IPS-18c (cell line): ENCODE data around the gene OSBPL9.
"Not testable (repeated sequence)": the region's sequence is repeated elsewhere in the genome, so short reads cannot be mapped to it uniquely, and the experiment has no call there.

Source experiments
- H3K4me3 ChIP-seq: 2 replicates; pipeline ENCODE4 v1.7.0; 2013; ENCODE audit warnings: low read depth, mild to moderate bottlenecking, low read length, moderate library complexity; ENCODE audit not compliant: insufficient read depth
- H3K9me3 ChIP-seq: one replicate; pipeline ENCODE4 v1.6.1; 2013; ENCODE audit warnings: mild to moderate bottlenecking, low read length, moderate library complexity; ENCODE audit not compliant: control insufficient read depth, insufficient read depth

The OSBPL9 gene

DNA sequence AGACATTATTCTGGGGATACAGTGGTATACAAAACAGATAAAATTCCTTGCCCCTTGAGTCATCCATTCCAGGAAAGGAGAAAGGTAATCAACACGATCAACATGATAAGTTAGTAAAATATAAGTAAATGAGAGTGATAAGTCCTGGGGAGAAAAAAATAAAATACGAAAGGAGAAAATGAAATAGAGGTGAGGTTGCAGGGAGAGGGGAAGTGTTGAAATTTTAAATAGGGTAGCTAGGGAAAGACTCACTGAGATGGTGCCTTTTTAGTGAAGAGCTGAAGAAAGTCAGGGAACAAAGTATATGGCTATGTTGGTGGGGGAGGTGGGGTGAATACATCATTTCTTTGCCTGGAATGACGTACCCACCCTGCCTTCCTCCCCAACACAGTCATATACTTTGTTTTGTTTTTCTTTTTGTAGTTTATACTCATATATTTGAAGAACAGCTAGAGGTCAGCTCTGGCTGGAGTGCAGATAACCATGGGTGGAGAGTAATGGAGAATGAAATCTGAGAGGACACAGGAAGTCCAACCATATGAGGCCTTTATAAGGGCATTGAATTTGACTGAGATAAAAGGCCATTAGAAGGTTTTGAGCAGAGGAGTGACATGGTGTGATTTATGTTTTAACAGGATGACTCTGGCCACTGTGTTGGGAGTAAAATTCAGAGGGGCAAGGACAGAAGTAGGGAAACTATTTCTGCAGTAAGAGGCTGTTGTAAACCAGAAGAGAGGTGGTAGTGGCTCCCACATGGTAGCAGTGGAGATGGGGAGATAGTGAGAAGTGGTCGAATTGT is 54.8 kb downstream of the OSBPL9 start:
- Histone ChIP-seq H3K4me3 (no peak overlapping the region), H3K9me3 (no peaks in the 10 kb centered on the region)

- Histone ChIP-seq H3K4me3 (no peak overlapping the region), H3K9me3 (no peaks in the 10 kb centered on the region)
Measured at GRCh38 chr1:51673279-51673678, 56.4 kb downstream of the OSBPL9 start.

GRCh38 chr1:51675177-51675780 is 58.4 kb downstream of the OSBPL9 start:
- no peak overlapping the region for H3K4me3 ChIP-seq
- no peaks in the 10 kb centered on the region for H3K9me3 ChIP-seq

DNA sequence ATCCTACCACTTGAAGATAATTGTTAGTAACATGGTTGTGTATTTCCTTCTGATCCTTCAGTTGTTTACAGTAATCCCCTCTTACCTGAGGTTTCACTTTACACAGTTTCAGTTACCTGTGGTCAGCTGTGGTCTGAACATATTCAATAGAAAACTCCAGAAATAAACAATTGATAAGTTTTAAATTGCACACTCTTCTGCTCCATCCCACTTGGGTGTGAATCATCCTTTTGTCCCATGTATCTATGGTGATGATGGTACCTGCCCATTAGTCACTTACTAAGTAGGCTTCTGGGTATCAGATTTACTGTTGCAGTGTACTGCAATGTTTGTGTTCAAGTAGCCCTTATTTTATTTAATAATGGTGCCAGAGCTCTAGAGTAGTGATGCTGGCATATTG is 62.5 kb downstream of the OSBPL9 start:
- no peak overlapping the region for H3K4me3 ChIP-seq
- no peaks in the 10 kb centered on the region for H3K9me3 ChIP-seq

GRCh38 chr1:51684776-51685175 is 67.9 kb downstream of the OSBPL9 start:
- H3K4me3 ChIP-seq = no peak overlapping the region
- no peaks in the 10 kb centered on the region for H3K9me3 ChIP-seq

GRCh38 chr1:51686450-51686849 is 69.6 kb downstream of the OSBPL9 start:
- H3K9me3 ChIP-seq = no peaks in the 10 kb centered on the region
- H3K4me3 ChIP-seq = no peak overlapping the region

DNA sequence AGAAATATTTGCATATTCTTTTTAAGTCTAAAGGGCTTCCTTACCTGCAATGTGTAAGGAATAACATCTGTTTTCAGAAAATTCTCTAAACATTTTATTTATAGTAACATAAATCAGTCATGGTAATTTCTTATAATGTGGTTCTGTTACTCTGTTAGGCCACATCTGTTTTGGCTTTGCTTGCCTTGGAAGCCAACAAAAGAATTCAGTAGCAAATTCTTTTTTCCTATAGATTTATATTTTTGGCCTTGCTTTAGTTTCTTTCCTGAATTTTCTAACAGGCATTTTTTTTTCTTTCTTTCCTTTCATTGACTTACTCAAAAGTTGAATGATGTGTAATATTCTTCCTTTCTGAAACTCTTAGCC is 72.2 kb downstream of the OSBPL9 start:
- H3K4me3 ChIP-seq = no peak overlapping the region
- H3K9me3 ChIP-seq = no peaks in the 10 kb centered on the region

- Histone ChIP-seq H3K9me3 (no peaks in the 10 kb centered on the region), H3K4me3 (no peak overlapping the region)
Measured at GRCh38 chr1:51689643-51690042, 72.8 kb downstream of the OSBPL9 start.

GRCh38 chr1:51690285-51690961 is 73.5 kb downstream of the OSBPL9 start:
- Histone ChIP-seq H3K4me3 (no peak overlapping the region), H3K9me3 (no peaks in the 10 kb centered on the region)

DNA sequence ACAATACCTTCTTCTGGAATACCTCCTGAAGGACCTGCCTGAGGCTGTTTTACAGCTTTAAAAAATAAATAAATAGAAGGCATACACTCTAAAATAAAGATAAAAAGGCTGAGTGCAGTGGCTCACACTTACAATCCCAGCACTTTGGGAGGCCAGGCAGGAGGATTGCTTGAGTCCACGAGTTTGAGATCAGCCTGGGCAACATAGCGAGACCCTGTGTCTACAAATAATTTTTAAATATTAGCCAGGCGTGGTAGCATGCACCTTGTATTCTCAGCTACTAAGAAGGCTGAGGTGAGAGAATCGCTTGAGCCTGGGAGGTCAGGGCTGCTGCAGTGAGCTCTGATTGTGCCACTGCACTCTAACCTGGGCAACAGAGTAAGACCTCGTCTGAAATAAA is 75.0 kb downstream of the OSBPL9 start:
- no peaks in the 10 kb centered on the region for H3K9me3 ChIP-seq
- no peak overlapping the region for H3K4me3 ChIP-seq

GRCh38 chr1:51693419-51694155 is 76.7 kb downstream of the OSBPL9 start:
- H3K4me3 ChIP-seq = no peak overlapping the region
- H3K9me3 ChIP-seq = no peaks in the 10 kb centered on the region

DNA sequence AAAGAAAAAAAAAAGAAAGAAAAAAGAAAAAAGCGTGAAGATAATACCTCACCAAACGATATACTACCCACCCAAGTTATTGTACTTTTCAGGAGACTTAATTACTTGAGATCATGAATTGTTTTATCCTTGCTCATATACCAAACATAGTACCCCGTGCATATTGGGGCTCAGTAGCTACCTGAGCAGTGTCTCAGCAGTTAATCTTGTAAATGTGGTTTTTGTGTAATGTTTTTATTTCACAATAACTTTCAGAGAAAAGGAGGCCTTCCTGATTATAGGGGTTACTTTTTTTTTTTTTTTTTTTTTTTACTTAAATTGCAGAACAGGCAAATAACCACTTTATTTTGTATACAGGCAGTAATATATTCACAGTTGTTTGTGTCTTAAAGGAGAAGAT is 80.3 kb downstream of the OSBPL9 start:
- H3K9me3 ChIP-seq = no peaks in the 10 kb centered on the region
- no peak overlapping the region for H3K4me3 ChIP-seq

DNA sequence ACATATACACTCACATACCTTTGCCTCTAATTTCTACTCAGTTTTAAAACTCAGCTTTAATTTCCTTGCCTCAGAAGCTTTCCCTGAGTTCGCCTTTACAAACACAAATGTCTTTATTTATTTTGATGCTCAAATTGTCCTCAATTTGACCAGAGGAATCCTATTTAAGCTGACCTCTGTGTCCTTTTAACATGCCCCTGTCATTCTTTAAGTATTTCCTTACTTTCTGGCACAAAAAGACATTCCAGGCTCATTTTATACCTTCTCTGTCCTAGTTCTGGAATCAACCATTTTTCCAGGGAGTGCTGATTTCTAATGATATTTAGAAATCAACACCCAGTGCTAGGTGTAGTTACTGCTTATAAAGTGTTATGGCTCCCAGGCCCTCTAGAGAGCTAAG is 82.5 kb downstream of the OSBPL9 start:
- Histone ChIP-seq H3K4me3 (no peak overlapping the region), H3K9me3 (no peaks in the 10 kb centered on the region)

GRCh38 chr1:51701782-51702181 is 84.9 kb downstream of the OSBPL9 start:
- H3K9me3 ChIP-seq, H3K4me3 ChIP-seq: not testable (repeated sequence)

DNA sequence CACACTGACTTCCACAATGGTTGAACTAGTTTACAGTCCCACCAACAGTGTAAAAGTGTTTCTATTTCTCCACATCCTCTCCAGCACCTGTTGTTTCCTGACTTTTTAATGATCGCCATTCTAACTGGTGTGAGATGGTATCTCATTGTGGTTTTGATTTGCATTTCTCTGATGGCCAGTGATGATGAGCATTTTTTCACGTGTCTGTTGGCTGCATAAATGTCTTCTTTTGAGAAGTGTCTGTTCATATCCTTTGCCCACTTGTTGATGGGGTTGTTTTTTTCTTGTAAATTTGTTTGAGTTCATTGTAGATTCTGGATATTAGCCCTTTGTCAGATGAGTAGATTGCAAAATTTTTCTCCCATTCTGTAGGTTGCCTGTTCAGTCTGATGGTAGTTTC is 85.3 kb downstream of the OSBPL9 start:
- not testable (repeated sequence) for H3K4me3 ChIP-seq

DNA sequence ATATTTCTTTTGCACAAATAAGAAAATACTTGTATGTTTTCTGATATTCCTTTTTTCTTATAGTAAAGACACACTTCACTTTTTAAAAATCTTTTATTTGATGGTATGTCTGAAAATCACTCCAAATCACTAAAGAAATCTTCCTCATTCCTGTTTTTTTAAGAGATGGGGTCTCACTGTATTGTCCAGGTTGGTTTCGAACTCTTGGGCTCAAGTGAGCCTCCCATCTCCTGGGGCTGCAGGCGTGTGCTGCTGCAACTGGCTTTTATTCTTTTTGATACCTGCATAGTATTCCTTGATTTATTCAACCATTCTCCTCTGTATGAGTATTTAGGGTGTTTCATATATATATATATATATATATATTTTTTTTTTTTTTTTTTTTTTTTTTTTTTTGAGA is 88.1 kb downstream of the OSBPL9 start:
- Histone ChIP-seq H3K4me3 (no peak overlapping the region), H3K9me3 (no peaks in the 10 kb centered on the region)

More for the DNA sequence above, 85.3 kb downstream of the OSBPL9 start:
- not testable (repeated sequence) for H3K9me3 ChIP-seq

- Histone ChIP-seq H3K9me3 (no peaks in the 10 kb centered on the region), H3K4me3 (no peak overlapping the region)
Measured at GRCh38 chr1:51708911-51709760, 92.2 kb downstream of the OSBPL9 start.
